ENCODE data around the gene CADPS.

- TF ChIP-seq CTCF (IDR thresholded peaks at IDR 0.05; ENCODE audit: low read length) (no peak), EZH2 (IDR thresholded peaks at IDR 0.05; ENCODE audit: borderline replicate concordance, low read length) (no peak)
Observed at GRCh38 chr3:62577153-62577552, 298.1 kb downstream of the CADPS start.

Measured in OCI-LY1 (cell line).